NCI-H128 (cell line): Measurements from ENCODE around the gene MYD88.
"Not testable (repeated sequence)": the region's sequence is repeated elsewhere in the genome, so short reads cannot be mapped to it uniquely, and the experiment has no call there.

ENCODE experiments used
- DNase-seq: peaks from one replicate; lab custom pipeline; 2025; ENCODE audit not compliant: unreplicated experiment; lab: John Stamatoyannopoulos, UW

The MYD88 gene

DNA sequence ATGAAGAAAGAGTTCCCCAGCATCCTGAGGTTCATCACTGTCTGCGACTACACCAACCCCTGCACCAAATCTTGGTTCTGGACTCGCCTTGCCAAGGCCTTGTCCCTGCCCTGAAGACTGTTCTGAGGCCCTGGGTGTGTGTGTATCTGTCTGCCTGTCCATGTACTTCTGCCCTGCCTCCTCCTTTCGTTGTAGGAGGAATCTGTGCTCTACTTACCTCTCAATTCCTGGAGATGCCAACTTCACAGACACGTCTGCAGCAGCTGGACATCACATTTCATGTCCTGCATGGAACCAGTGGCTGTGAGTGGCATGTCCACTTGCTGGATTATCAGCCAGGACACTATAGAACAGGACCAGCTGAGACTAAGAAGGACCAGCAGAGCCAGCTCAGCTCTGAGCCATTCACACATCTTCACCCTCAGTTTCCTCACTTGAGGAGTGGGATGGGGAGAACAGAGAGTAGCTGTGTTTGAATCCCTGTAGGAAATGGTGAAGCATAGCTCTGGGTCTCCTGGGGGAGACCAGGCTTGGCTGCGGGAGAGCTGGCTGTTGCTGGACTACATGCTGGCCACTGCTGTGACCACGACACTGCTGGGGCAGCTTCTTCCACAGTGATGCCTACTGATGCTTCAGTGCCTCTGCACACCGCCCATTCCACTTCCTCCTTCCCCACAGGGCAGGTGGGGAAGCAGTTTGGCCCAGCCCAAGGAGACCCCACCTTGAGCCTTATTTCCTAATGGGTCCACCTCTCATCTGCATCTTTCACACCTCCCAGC is 2.9 kb downstream of the MYD88 start:
- no peak for DNase-seq

DNA sequence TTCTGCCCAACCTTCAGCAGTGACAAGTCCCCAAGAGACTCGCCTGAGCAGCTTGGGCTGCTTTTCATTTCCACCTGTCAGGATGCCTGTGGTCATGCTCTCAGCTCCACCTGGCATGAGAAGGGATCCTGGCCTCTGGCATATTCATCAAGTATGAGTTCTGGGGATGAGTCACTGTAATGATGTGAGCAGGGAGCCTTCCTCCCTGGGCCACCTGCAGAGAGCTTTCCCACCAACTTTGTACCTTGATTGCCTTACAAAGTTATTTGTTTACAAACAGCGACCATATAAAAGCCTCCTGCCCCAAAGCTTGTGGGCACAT is 3.5 kb downstream of the MYD88 start:
- no peak for DNase-seq

DNA sequence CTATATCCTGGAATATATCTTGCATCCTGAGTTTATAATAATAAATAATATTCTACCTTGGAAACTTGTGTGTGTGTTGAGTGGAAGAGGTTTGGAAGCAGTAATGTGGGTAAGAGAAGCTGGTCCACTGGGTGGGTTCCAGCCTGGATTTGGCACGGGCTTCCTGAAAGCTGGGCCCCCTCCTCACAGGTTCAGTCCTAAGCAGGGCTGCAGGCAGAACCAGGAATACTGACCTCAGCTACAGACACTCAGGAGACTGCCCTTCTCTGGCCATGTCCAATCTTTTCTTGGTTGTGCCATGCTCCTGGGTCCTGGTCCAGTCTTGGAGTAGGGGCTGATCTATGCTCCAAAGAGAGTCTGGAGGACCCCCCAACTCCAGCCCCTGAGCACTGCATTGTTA is 4.5 kb downstream of the MYD88 start:
- DNase-seq: no peak

DNA sequence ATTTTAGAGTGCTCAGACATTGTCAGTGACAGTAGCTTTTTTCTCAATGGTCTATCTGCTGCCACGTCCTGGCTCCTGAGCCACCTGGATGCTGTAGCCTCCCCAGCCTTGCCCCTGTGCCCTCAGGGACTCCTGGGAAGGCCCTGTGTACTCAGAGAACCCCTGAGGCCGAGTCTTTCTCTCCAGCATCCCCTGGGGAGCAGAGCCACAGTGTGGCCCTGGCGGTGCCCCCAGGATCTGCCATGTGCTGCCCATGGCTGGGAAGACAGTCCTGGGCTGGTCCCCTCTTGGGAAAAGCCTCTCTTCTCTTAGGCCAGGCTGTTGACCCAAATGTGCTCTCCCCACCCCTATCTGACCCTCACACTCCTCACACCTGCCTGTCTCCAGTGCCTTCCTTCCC is 5.0 kb downstream of the MYD88 start:
- DNase-seq: no peak

GRCh38 chr3:38146504-38146903 is 8.0 kb downstream of the MYD88 start:
- DNase-seq: no peak

DNA sequence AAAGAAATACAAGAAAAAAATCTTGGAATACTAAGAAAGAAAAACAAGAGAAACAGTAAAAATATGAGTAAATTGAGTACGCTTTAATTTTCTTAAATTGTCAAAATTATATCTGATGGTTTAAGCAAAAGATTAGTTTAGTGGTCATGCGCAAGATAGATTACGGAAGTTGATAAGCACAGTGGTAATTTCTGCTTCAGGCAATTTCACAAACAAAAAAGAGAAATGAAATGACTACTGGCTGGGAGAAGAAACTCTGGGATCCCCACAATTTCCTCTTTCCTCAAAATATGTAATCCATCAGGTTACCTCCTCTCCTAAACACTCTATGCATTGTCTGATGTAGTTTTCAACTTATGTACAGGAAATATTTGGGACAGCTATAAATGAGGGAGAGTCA is 9.0 kb downstream of the MYD88 start:
- DNase-seq: no peak

GRCh38 chr3:38148311-38148882 is 9.9 kb downstream of the MYD88 start:
- no peak for DNase-seq

DNA sequence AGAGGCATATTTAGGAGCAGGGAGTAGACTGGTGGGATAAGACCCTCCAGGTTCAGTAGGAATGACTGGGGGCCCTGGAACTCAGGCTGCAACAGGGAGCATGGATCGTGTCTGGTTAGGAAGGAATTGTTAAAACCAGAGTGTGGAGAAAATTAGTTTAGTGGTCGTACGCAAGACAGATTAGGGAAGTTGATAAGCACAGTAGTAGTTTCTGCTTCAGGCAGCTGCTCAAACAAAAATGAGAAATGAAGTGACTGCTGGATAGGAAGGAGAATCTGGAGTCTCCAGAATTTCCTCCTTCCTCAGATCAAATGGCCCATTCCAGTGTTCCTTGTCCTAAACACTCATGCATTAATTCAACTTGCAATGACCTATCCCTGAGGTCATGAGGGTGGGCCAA is 11.2 kb downstream of the MYD88 start:
- no peak for DNase-seq

GRCh38 chr3:38150780-38151528 is 12.5 kb downstream of the MYD88 start:
- no peak for DNase-seq

GRCh38 chr3:38151667-38152265 is 13.3 kb downstream of the MYD88 start:
- DNase-seq: no peak

DNA sequence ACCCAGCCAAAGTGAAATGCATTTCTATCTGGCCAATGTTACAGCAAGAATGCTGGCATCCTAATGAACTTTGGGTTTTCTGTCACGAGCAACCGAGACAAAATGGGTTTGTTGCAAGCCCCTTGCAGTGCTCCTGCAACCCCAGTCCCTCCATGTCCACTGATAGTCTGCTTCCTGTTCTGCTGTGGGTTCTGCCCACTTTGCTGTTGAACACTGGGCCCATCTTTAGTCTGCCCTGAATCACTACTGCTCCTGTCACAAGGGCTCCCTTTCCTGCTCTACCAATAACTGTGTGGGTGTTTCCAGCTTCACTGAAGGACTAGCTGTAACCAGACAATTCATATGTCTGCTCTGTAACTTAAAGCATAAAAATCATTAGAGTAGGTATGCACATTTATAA is 14.1 kb downstream of the MYD88 start:
- no peak for DNase-seq

DNA sequence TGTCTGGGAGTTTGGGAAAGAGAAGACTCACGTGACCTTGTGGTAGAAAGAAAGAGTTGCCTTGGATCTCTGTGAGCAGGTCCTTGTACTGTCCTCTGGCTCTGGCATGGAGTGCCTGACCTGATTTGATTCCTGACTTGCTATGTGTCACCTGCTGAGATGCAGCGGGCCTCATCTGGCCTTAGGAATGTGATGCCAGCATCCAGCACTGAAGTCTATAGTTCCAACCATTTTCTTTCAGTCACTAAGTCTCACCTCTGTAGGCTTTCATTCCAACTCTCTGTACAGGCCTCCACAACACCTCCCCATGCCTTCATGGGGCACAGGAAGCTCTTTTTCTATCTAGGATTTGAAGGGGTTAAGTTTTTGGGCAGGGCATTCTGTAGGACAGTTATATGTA is 14.8 kb downstream of the MYD88 start:
- no peak for DNase-seq

- DNase-seq: no peak
Measured at GRCh38 chr3:38154033-38154494, 15.6 kb downstream of the MYD88 start.

DNA sequence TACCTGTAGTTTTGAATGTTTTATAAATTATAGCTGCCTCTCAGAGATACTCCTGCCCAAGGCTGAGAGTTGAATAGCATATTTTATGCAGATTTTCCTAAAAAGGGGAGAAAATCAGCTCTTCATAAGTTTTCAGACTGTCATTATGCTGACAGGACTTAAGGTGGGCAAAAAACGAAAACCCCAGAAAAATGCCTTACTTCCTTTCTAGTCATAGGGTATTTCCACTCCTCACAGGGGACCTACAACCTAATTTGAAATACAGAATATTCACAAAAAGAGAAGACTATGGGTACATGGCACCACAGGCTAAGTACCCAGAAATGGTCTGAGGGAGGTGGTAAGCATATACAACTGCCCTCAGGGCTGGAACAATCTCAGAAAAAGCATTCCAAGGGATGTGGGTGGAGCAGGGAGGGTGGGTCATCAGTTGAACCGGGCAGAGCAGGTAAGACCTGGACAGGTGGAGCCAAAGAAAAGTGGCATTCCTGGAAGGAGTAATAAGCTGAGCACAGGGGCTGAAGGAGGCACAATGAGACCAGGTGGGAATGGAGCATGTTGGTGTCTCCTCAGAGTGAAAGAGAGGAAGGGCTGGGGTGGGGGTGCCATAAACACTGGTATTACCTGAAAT is 16.3 kb downstream of the MYD88 start:
- no peak for DNase-seq

DNA sequence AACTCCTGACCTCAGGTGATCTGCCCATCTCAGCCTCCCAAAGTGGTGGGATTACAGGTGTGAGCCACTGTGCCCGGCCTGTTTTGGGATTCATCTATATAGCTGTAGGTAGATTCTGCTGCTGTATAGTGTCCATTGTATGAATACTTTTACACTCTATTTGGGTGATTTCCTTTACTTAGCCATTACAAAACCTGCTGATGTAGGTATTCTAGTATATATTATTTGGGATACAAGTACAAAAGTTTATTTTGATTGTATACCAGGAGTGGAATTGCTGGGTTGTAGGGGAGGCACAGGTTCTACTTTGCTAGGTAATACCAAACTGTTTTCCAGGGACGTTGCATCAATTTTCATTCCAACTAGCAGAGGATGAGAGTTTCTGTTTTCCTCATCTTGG is 17.4 kb downstream of the MYD88 start:
- no peak for DNase-seq

GRCh38 chr3:38157117-38157516 is 18.7 kb downstream of the MYD88 start:
- no peak for DNase-seq

DNA sequence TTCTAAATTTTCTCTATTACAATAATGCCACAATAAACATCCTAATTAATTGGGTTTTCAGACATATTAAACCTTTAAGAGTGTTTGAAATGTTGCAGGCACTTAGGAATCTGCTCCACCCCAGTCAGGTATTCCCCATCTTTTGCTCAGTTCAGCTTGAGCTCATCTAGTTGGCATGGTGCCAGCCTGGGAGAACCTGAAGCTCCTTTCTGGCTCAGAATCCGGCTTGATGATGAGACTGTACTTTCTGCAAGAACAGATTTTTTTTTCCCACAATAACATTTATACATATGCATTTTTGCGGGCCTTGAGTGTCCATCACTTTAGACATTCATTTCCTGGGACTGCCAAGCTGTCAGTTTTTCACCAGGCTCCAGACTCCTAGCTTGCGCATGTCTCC is 19.1 kb downstream of the MYD88 start:
- no peak for DNase-seq

GRCh38 chr3:38158472-38158871 is 20.0 kb downstream of the MYD88 start:
- DNase-seq: no peak

GRCh38 chr3:38160704-38161103 is 22.2 kb downstream of the MYD88 start:
- DNase-seq: not testable (repeated sequence)

DNA sequence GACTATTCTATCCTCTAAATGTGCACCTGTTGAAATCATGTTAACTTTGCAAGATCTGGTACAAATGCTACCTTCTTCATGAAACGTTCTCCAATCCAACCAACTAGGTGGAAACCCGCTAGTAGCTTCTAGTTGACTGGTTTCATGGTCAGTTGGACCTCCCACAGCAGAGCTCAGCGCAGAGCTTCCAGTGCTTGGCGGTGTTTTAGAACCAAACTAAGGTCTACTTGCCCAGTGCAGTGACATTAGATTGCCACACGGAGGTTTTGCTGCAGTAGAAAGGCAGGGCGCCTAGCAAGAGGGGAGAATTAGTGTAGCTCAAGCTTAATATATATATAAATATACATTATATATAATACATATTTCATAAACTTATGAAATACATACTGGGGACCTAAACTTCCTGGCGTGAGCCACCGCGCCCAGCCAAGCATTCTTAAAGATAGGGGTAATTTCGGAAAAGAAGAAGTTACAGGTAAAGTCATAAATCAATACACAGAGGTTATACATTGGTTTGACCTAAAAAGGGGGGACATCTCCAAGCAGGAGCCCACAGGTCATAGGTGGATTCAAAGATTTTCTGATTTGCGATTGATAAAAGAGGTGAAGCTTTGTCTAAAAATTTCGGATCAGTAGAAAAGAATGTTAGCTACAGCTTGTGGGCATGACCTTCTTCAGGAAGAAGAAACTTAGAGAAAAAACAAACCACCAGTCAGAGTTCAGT is 24.8 kb downstream of the MYD88 start:
- no peak for DNase-seq
